IPS DF 4.7 (cell line): ENCODE results near the gene C4orf33.
"Not testable (repeated sequence)": the region's sequence is repeated elsewhere in the genome, so short reads cannot be mapped to it uniquely, and the experiment has no call there.

Experiments used
- DNase-seq: peaks from one replicate; pipeline ENCODE4 v3.0.0-alpha.2; 2013; ENCODE audit warnings: low spot score; ENCODE audit errors: extremely low read depth

Gene C4orf33

DNA sequence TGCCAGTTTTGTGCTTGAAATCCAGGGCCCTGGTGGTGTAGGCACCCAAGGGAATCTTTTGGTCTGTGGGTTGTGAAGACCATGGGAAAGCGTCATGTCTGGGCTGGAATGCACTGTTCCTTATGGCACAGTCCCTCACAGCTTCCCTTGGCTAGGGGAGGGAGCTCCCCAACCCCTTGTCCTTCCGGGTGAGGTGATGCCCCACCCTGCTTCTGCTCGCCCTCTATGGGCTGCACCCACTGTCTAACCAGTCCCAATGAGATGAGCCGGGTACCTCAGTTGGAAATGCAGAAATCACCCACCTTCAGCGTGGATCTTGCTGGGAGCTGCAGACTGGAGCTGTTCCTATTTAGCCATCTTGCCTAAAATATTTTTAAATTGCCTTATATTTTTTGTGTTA, 30.7 kb downstream of the C4orf33 start:
- DNase-seq, result not testable (repeated sequence)

DNA sequence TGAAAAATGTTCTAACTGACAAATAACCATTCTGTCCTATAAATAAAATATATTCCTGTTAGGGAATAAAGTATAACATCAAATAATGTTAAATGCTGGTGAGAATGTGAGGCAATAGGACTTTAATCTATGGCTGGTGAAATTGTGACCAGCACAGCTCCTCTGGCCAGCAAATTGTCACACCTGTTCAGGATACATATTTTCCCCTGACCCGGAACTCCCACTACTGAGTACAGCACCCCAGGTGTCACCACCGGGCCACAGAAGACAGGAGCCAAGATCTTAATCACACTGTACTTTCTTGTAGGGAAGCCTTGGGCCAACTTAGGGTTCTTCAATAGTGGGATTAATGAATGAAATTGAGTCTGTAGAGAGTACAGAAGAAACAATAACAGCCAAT, 33.2 kb downstream of the C4orf33 start:
- no peak for DNase-seq

DNA sequence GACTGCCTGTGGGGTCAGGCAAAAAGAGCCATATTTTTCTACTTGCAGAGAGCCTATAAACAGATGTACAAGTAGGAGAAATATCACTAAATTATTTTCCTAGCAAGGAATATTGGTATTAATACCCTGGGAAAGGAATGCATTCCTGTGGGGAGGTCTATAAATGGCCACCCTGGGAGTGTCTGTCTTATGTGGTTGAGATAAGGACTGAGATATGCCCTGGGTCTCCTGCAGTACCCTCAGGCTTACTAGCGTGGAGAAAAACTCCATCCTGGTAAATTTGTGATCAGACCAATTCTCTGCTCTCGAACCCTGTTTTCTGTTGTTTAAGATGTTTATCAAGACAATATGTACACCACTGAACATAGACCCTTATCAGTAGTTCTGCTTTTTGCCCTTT, 35.4 kb downstream of the C4orf33 start:
- DNase-seq, result no peak

DNA sequence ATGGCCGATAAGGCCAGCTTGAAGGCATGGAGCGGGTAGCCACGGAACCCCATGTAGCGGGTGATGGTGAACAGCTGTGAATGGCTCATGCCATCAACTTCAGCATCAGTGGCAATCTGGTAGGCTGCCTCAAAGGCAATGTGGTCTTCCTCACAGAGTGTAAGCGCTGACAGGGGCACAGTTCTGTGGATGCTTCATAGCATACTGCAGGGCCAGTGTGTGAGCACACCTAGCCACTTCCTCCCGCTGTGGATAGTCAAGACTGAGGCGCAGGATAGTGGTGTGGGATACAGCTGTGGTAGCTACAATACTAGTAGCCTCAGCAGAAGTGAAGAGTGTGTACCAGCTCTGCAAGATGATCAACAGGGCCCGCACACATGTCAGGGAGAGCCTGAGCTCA, 40.5 kb downstream of the C4orf33 start:
- DNase-seq, result no peak

DNA sequence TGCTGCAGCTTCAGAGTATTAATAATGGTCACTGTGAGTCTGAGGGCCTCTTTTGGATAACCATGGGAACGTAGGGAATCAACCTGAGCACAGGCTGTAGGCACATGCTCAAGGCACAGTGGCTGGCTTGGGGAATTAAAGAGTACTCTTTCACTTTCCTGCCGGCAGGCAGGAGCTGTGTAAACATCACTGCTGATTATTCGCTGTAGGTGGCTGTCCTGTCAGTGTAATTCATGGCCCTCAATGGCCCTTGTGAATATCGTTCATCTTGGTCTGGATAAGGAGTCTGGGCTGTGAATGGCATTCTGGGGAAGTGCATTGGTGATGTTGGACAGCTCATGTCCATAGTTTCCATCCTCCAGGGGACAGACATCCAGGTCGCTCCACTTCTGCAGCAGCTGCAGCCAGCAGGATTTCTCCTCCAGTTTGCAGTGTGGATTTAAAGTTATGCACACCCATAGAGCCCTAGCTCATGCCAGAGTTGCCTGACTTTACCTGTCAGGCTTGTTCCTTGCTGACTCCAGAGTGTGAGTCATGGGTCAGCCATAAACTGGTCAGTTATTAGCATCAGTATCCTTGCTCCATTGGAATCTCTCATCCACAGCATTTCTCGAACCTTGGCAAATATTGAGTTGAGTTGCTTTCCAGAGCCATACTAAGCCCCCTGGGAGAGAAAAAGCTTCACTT, 43.0 kb downstream of the C4orf33 start:
- DNase-seq, result no peak

DNA sequence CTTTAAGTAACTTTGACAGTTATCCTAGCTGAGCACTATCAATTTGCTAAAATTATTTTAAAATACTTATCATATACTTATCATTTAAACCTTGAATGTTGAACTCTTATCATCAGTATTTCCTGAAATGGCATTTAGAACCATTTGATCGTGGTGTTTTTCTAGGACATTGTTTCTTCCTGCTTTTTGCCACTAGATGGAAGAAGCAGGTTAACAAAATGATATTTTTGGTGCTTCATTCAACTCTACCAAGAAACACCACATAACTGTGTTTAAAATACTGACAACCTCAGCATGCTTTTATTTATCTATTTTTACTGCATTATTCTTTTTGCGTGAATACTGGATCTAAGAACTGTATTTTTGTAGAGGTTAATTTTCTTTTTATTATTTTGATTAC, 44.6 kb downstream of the C4orf33 start:
- DNase-seq, result no peak

DNA sequence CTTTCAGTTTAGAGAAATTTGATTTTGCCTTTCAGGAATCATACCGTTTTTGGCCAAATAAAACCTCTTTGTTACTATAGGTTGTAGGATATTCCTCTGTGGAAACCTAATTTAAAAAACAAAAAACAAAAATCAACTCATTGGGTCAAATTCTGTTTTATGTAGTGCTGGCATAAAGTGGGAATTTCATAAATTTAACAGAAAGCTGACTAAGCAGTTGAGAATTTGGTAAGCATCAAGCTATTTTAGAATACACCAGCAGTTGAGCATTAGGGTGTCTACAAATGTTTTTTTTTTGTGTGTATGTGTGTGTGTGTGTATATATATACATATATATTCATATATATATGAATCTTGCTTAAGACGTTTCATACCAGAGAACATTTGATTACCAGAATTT, 47.4 kb downstream of the C4orf33 start:
- no peak for DNase-seq

DNA sequence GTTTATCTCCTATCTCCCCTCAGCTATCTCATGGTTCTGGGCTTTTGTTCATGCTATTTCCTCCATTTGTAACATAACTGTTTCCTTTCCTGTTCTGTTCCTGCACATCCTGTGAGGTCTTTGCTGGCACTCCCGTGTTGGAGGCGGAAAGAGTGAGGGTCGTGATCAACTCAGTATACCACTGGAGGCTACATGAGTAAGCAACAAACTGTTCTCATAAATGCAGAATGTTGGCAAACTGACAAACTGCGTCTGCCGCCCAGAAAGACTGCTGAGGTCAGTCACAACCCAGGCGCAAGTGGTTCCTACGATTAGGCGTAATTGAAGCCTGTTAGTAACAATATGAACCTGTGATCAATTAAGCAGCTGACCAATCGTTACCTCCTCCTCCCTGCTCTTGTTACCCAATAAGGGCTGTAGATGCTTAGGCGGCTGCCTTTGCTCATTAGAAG, 48.8 kb downstream of the C4orf33 start:
- DNase-seq, result no peak

DNA sequence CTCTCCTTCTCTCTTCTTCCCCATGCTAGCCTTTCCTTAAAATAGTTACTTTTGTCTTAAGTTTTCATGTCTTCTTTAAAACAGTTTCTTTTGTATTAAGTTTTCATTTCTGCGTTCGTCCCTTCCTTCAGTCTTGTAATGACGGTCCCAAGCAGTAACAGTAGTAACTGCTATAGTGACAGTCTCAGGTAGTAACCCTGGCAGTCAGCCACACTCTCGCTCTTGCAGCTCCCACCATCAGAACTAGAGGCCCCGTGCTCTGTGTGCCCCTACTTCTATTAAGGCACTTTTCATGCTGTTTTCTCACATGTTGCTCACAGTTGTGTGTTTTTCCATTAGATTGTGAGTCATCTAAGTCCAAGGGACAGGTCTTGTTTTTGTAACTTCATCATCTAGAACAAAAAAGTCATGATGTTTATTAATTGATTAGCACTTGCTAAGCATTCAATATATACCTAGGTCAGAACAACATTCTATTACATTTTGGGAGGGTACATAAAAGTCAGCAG, 49.3 kb downstream of the C4orf33 start:
- no peak for DNase-seq

DNA sequence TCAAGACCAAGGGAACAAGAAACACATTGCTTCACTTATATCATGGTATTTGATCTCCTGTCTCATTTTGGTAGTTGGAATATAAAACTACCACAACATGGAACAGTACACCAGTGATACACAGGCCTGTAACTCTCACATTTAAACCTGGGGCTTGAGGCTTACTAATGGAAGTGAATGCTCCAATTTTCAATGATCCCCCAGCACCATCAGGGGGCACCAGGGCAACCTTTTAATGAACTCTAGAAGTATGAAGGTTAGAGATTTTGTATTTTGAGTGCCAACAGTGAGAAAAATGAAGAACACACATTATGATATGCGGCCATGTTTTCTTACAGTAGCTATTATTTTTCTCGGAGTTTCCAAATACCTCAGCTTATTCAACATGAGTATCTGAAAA, 50.7 kb downstream of the C4orf33 start:
- DNase-seq, result no peak

DNA sequence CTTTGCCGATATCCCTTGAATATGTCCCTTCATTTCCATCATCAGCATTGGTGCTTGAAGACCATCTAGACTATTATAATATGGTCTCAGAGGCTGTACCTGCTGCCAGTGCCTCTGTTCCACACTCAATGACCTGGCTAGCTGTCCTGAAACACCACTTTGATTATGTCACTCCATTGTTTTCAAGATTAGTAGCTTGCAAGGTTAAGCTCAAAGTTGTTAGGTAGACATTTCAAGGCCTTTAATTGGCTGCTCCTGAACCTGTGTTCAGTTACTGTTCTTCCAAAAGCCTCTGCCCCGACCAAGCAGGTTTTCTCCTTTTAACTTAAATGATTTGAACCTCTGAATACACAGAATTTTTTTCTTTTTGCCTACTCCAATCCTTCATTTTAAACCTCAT, 52.9 kb downstream of the C4orf33 start:
- no peak for DNase-seq

DNA sequence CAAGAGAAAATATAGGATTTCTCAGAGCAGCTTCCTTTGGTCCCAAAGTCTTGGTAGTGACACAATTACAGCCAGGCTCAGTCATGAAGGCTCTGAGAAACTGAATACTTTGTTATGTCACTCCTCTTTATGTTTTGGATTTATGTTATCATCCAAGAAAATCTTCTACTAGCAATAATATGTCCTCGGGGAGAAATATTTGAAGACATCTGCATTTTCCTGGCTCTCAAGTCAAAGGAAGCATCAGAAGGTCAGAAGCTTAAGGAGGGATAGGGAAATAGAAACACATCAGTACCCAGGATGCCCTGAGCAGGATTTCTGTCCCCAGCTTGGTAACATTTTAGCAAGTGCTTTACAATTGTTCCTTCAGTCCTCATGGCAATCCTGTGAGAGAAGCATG, 54.0 kb downstream of the C4orf33 start:
- no peak for DNase-seq

DNA sequence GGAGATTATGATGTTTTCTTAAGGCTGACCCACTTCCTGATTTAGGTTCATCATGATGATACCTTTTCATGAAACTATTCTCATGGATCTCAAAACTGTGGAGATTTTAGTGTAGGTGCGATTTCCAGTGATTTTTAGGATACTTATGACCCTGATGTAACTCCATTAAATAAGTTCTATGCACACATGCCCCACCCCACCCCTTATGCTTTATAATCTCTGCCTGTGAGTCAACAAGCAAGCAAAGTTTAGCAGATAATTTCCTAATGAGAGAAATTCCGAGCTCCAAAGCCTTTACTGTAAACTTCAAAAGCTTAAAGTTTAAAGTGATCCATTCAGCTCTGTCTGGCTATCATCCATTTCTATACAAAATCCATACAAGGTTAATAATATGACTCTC, 56.4 kb downstream of the C4orf33 start:
- DNase-seq, result no peak

DNA sequence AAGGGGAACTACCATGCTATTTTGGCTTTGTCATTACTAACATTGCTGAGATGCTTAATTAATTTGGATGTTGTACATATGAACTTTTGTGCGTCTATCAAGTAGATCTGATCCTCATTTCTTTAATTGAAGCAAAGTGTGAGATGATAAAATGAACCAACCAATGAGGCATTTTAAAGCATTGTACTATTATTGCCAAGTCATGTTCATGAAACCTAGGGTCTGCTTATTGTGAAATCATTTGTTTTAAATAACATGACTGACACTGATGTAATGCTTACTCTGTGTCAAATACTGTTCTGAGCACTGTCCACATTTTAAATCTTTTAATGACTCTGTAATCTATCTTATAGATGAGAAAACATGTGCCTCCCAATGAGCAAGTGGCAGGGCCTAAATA, 57.7 kb downstream of the C4orf33 start:
- no peak for DNase-seq

DNA sequence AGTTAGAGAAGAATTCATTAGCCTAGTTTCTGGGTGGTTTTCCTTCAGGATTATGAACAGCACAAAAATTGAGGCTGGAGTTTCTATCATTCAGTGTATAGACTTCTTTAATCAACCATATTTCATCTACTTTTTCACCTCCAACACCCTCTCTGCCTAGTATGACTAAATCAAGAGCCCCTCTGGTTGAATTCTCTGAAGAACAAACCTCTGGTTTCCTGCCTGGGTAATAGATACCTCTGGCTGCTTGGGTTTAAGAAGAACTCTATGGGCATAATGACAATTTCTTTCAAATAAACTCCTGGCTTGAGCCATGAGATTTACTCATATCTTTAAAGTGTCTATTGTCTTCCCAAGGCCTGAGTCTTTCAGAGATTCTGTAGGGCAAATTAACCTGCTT, 66.5 kb downstream of the C4orf33 start:
- no peak for DNase-seq

DNA sequence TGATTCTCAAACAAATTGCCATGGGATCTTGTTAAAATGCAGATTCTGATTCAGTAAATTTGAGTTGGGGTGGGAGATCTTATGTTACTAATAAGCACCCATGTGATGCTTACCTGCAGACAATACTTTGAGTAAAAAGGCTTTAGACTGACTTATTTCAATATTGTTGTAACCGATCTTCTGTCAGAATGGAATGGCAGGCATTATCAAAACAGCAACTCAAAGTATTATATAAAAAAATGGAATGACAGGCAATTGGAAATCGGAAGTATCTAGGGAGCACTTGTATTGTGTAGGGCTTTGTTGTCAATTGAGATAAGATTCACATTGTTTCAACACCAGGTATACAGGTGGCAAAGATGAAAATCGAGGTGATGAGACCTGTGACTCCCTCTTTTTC, 67.5 kb downstream of the C4orf33 start:
- DNase-seq, result no peak

DNA sequence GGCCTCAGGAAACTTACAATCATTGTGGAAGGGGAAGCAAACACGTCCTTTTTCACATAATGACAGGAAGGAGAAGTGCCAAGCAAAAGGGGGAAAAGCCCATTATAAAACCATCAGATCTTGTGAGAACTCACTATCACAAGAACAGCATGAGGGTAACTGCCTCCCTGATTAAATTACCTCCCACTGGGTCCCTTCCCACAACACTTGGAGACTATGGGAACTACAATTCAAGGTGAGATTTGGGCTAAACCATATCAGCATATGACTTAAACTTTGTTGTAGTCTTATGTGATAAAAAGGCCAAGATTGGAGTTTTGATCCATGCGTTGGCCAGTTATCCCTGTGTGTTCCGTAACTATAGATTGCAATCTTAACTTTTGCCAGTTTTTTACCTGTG, 68.3 kb downstream of the C4orf33 start:
- no peak for DNase-seq
